ENCODE data around the gene SRL.

- TF ChIP-seq CTCF (IDR thresholded peaks at IDR 0.05) (no peak), POLR2A (IDR thresholded peaks at IDR 0.05) (no peak)
Observed at GRCh38 chr16:4193920-4194319, 48.0 kb downstream of the SRL start.
